ENCODE data around the gene ST6GALNAC4.

The ST6GALNAC4 gene

DNA sequence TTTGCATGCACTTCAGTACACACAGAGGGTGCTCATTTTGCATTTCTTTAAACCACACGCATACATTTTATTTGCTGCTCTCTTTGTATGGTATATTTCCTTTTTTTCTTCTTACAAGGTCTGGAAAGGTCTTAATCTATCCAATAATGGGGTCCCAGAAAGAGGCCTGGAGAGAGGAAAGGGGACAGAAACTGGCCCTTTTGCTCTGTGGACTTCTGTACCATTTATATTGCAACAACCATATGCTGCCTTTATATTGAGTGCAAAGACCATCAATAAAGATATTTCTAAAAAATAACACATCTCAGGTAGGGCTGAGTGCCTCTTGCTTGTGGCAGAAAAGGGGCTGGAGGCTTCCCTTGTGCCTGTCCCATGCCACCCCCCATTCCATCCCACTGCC is 36.3 kb upstream of the ST6GALNAC4 start:
- no peak overlapping the region for H2AFZ ChIP-seq (ENCODE audit: low read depth, low read length)
- H3K9me3 ChIP-seq (ENCODE audit: insufficient read depth, low read length): no peaks in the 10 kb centered on the region
- H3K4me1 ChIP-seq (ENCODE audit: low read length): peaks cover 29% of the 10 kb centered on the region
- H3K4me2 ChIP-seq (ENCODE audit: low read length): no peak overlapping the region
- no peak overlapping the region for H3K9ac ChIP-seq (ENCODE audit: low read length)
- H3K36me3 ChIP-seq (replicated peaks; ENCODE audit: low read depth, low read length): no peaks in the 10 kb centered on the region
- TF ChIP-seq EZH2phosphoT487 (IDR thresholded peaks at IDR 0.05; ENCODE audit: low read depth): no peak
- TF ChIP-seq, protein P1, sequence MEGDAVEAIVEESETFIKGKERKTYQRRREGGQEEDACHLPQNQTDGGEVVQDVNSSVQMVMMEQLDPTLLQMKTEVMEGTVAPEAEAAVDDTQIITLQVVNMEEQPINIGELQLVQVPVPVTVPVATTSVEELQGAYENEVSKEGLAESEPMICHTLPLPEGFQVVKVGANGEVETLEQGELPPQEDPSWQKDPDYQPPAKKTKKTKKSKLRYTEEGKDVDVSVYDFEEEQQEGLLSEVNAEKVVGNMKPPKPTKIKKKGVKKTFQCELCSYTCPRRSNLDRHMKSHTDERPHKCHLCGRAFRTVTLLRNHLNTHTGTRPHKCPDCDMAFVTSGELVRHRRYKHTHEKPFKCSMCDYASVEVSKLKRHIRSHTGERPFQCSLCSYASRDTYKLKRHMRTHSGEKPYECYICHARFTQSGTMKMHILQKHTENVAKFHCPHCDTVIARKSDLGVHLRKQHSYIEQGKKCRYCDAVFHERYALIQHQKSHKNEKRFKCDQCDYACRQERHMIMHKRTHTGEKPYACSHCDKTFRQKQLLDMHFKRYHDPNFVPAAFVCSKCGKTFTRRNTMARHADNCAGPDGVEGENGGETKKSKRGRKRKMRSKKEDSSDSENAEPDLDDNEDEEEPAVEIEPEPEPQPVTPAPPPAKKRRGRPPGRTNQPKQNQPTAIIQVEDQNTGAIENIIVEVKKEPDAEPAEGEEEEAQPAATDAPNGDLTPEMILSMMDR (IDR thresholded peaks at IDR 0.05; ENCODE audit: low read depth, low read length): no peak
- H3K79me2 ChIP-seq (ENCODE audit: low read length): no peaks in the 10 kb centered on the region
- no peaks in the 10 kb centered on the region for H3K27me3 ChIP-seq (ENCODE audit: low read depth, low read length)
- H3K4me3 ChIP-seq (ENCODE audit: low read length): no peak overlapping the region
- H3K27ac ChIP-seq (ENCODE audit: low read length): no peak overlapping the region
- H4K20me1 ChIP-seq (ENCODE audit: insufficient read depth, low read length): peaks cover 23% of the 10 kb centered on the region; the same call in 1 of the 2 replicates

- H3K4me1 ChIP-seq (ENCODE audit: low read length): peaks cover 24% of the 10 kb centered on the region
Measured at GRCh38 chr9:127950513-127951289, 33.9 kb upstream of the ST6GALNAC4 start.

GRCh38 chr9:127949827-127950512 is 33.1 kb upstream of the ST6GALNAC4 start:
- no peak overlapping the region for H3K27ac ChIP-seq (ENCODE audit: low read length)
- H4K20me1 ChIP-seq (ENCODE audit: insufficient read depth, low read length): peaks cover 14% of the 10 kb centered on the region; the same call in 1 of the 2 replicates
- H3K4me3 ChIP-seq (ENCODE audit: low read length): no peak overlapping the region
- H3K4me1 ChIP-seq (ENCODE audit: low read length): peaks cover 17% of the 10 kb centered on the region
- H3K9me3 ChIP-seq (ENCODE audit: insufficient read depth, low read length): no peaks in the 10 kb centered on the region
- no peaks in the 10 kb centered on the region for H3K79me2 ChIP-seq (ENCODE audit: low read length)
- TF ChIP-seq, protein P1 (IDR thresholded peaks at IDR 0.05; ENCODE audit: low read depth, low read length): no peak
- TF ChIP-seq EZH2phosphoT487 (IDR thresholded peaks at IDR 0.05; ENCODE audit: low read depth): no peak
- no peaks in the 10 kb centered on the region for H3K27me3 ChIP-seq (ENCODE audit: low read depth, low read length)
- no peak overlapping the region for H3K9ac ChIP-seq (ENCODE audit: low read length)
- H2AFZ ChIP-seq (ENCODE audit: low read depth, low read length): no peak overlapping the region
- H3K4me2 ChIP-seq (ENCODE audit: low read length): no peak overlapping the region
- no peaks in the 10 kb centered on the region for H3K36me3 ChIP-seq (replicated peaks; ENCODE audit: low read depth, low read length)

More at GRCh38 chr9:127950513-127951289, 33.9 kb upstream of the ST6GALNAC4 start:
- H3K79me2 ChIP-seq (ENCODE audit: low read length): no peaks in the 10 kb centered on the region
- H3K4me2 ChIP-seq (ENCODE audit: low read length): no peak overlapping the region
- no peak overlapping the region for H3K4me3 ChIP-seq (ENCODE audit: low read length)
- no peaks in the 10 kb centered on the region for H3K27me3 ChIP-seq (ENCODE audit: low read depth, low read length)
- TF ChIP-seq EZH2phosphoT487 (IDR thresholded peaks at IDR 0.05; ENCODE audit: low read depth): no peak
- TF ChIP-seq, protein P1 (IDR thresholded peaks at IDR 0.05; ENCODE audit: low read depth, low read length): no peak
- H2AFZ ChIP-seq (ENCODE audit: low read depth, low read length): no peak overlapping the region
- H3K9ac ChIP-seq (ENCODE audit: low read length): no peak overlapping the region
- H3K9me3 ChIP-seq (ENCODE audit: insufficient read depth, low read length): no peaks in the 10 kb centered on the region
- H3K36me3 ChIP-seq (replicated peaks; ENCODE audit: low read depth, low read length): no peaks in the 10 kb centered on the region
- H3K27ac ChIP-seq (ENCODE audit: low read length): no peak overlapping the region
- peaks cover 19% of the 10 kb centered on the region; the same call in 1 of the 2 replicates for H4K20me1 ChIP-seq (ENCODE audit: insufficient read depth, low read length)
